Esophagus muscularis mucosa (tissue), 4 donors: ENCODE results near the gene TEAD3. TPM values are rescaled to one million over a fixed set of nuclear protein-coding genes. Genes with fewer than 3 reads are reported as not detected.

Source experiments
- DNase-seq: peaks from one replicate; pipeline ENCODE4 v3.0.0-alpha.2; 2017; ENCODE audit errors: extremely low spot score
- H3K27ac ChIP-seq, 4 donors: fragments of 200-600 bp; sonication (generic); replicated peaks in 1 of 4; 1 replicate in 3 of 4; 2 replicates in 1 of 4; pipeline ENCODE4 v1.5.1; 2016 to 2019; ENCODE audit warnings: mild to moderate bottlenecking in 1 of 4
- H3K27me3 ChIP-seq, 4 donors: fragments of 200-600 bp; sonication (generic); one replicate each; pipeline versions ENCODE4 v1.5.1 to v1.6.0; 2016 to 2019
- H3K36me3 ChIP-seq, 4 donors: fragments of 200-600 bp; sonication (generic); one replicate each; pipeline ENCODE4 v1.5.1; 2016 to 2019
- H3K4me1 ChIP-seq, 4 donors: fragments of 200-600 bp; sonication (generic); one replicate each; pipeline ENCODE4 v1.5.1; 2016 to 2019
- H3K4me3 ChIP-seq, 4 donors: fragments of 200-600 bp; sonication (generic); 1 replicate in 2 of 4; 2 replicates in 2 of 4; pipeline ENCODE4 v1.5.1; 2016 to 2019; ENCODE audit warnings: mild to moderate bottlenecking in 4 of 4, moderate library complexity in 1 of 4
- H3K9me3 ChIP-seq, 4 donors: fragments of 200-600 bp; sonication (generic); 1 replicate in 3 of 4; 2 replicates in 1 of 4; pipeline ENCODE4 v1.5.1; 2016 to 2019
- EP300 ChIP-seq: sonication (generic); formaldehyde crosslinking; IDR thresholded peaks from one replicate; pipeline ENCODE4 v1.6.1; 2017; ENCODE audit warnings: antibody characterized with exemption
- POLR2A ChIP-seq: fragments of 450-650 bp; IDR thresholded peaks from one replicate; pipeline ENCODE4 v1.6.1; 2017; ENCODE audit warnings: antibody characterized with exemption, moderate library complexity, mild to moderate bottlenecking, low read depth
- POLR2AphosphoS5 ChIP-seq, 2 donors: sonication (generic); formaldehyde crosslinking; IDR thresholded peaks; one replicate each; pipeline ENCODE4 v1.6.1; 2017; ENCODE audit warnings: antibody characterized with exemption in 2 of 2
- WGBS: methylation state at CpG from one replicate; pipeline ENCODE4 v1.1.5; 2018; 5-methylcytosine and 5-hydroxymethylcytosine counted together
- intact Hi-C: fragments of 100-400 bp; cut with DNase I; formaldehyde crosslinking; loops from one replicate; pipeline ENCODE4 v1.15.1; 2023
- total RNA-seq, 4 donors: library from RNA; depleted of rRNA; stranded (reverse); fragments of >200 nt; gene quantifications; one replicate each; pipeline versions ENCODE4 v1.1.0 to v1.2.1, GENCODE V29; 2016
- TF ChIP-seq, protein P1 (sequence below), 3 experiments: fragments of 200-600 bp in 2 of 3; fragments of 450-650 bp in 1 of 3; sonication (generic) in 2 of 3; IDR thresholded peaks; one replicate each; pipeline ENCODE4 v1.5.1; 2017 to 2019; ENCODE audit warnings: antibody characterized with exemption in 3 of 3, mild to moderate bottlenecking in 2 of 3, moderate library complexity in 1 of 3

TEAD3 gene
- total RNA-seq, 4 donors from 2014 or later = 71.4 to 123 (median 78.5) TPM

DNA sequence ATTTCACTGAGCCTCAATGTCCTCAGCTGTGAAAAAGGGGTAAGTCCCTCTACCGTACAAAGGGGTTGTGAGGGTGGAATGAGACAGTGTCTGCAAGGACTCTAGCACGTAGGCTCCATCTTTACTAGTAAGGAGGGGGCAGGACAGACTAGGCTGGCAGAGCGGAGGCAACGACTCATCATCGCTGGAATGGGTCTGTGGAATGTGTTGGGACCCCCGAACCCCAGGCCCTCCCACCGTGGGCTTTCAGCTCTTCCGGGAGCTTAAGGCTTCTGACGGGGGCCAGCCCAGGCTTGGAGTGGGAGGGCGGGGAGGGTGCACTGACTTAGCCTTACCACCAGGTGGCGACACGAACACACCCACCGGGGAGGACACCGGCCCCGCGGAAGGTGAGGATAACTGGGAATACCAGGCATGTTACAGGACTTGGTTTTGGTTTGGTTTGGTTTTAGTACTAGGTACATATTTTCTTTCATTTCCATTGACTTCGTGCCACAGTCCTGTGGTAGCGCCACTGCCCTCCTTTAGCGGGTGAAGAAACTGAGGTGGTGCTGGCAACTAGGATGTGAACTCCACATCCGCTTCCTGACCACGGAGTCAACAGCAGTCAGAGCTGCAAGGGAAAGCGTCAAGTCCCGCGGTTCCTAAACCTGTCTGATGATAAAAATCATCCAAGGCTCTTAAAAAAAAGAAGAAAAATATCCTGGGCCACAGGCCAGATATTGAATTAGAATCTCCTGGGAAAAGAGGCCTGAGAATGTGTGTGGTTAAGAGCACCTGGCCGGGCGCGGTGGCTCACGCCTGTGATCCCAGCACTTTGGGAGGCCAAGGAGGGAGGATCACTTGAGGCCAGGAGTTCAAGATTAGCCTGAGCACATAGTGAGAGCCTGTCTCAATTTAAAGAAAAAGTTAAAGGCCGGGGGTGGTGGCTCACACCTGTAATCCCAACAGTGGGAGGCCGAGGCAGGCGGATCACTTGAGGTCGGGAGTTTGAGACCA lies 26.1 kb upstream of the TEAD3 start:
- H3K27ac ChIP-seq = no peak overlapping the region
- H3K4me1 ChIP-seq = peaks cover 0 to 10% (median 6%) of the 10 kb centered on the region in 4 donors
- peak overlapping the region; percentile 5 to 38 (median 26) for H3K4me3 ChIP-seq
- TF ChIP-seq EP300 = no peak
- peak in 1 of 2 donors; percentile 54 for TF ChIP-seq POLR2AphosphoS5 (IDR thresholded peaks at IDR 0.05)
- TF ChIP-seq POLR2A = no peak
- TF ChIP-seq, protein P1, sequence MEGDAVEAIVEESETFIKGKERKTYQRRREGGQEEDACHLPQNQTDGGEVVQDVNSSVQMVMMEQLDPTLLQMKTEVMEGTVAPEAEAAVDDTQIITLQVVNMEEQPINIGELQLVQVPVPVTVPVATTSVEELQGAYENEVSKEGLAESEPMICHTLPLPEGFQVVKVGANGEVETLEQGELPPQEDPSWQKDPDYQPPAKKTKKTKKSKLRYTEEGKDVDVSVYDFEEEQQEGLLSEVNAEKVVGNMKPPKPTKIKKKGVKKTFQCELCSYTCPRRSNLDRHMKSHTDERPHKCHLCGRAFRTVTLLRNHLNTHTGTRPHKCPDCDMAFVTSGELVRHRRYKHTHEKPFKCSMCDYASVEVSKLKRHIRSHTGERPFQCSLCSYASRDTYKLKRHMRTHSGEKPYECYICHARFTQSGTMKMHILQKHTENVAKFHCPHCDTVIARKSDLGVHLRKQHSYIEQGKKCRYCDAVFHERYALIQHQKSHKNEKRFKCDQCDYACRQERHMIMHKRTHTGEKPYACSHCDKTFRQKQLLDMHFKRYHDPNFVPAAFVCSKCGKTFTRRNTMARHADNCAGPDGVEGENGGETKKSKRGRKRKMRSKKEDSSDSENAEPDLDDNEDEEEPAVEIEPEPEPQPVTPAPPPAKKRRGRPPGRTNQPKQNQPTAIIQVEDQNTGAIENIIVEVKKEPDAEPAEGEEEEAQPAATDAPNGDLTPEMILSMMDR (IDR thresholded peaks at IDR 0.05) = peak in 2 of 3 experiments; percentile 98
- intact Hi-C loops = loop anchor here (1.0 to 10.0 kb wide), 4 partner anchors 39 to 214 kb away; partner anchors contain the start of gene ARMC12
- no peaks in the 10 kb centered on the region for H3K36me3 ChIP-seq
- H3K9me3 ChIP-seq = no peaks in the 10 kb centered on the region
- no peaks in the 10 kb centered on the region for H3K27me3 ChIP-seq
- WGBS = 43% methylated on average over 23 of the region's 32 CpGs
- peak; percentile 96 for DNase-seq

DNA sequence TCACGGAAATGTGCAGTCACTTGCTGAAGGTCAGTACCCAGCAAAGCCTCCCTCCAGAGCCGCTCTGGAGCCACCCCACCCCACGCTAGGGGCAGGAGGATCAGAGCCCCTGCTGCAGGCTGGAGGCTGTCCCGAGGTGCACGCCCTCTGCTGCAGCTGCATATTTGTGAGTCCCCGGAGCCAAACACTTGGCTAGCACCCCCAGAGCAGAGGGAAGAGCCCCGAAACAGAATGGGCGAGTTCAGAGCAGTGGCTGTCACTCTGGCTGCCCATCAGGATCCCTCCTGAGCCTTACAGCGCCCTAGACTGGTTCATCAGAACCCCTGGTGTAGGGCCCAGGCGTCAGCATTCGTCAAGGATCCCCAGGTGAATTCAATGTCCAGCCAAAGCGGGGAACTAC lies 25.3 kb upstream of the TEAD3 start:
- WGBS = 82% methylated on average over 7 of the region's 12 CpGs
- intact Hi-C loops = loop anchor here (1.0 to 10.0 kb wide), 4 partner anchors 40 to 215 kb away; partner anchors contain the start of gene ARMC12

GRCh38 chr6:35521235-35521634 lies 24.4 kb upstream of the TEAD3 start:
- Histone ChIP-seq H3K4me1 (peaks cover 0 to 10% (median 6%) of the 10 kb centered on the region in 4 donors), H3K4me3 (no peak overlapping the region), H3K27me3 (no peaks in the 10 kb centered on the region), H3K36me3 (no peaks in the 10 kb centered on the region), H3K9me3 (no peaks in the 10 kb centered on the region), H3K27ac (no peak overlapping the region)
- intact Hi-C loops = loop anchor here (5.0 to 10.0 kb wide), 3 partner anchors 41 to 94 kb away; no protein-coding TSS in a partner anchor
- TF ChIP-seq POLR2A = no peak
- no peak for TF ChIP-seq EP300
- no peak for TF ChIP-seq POLR2AphosphoS5 (IDR thresholded peaks at IDR 0.05)
- TF ChIP-seq, protein P1 (IDR thresholded peaks at IDR 0.05) = no peak
- 84% methylated on average over 4 of the region's 4 CpGs for WGBS
- DNase-seq = no peak

More for the DNA sequence above, 25.3 kb upstream of the TEAD3 start:
- TF ChIP-seq EP300 (no peak), POLR2A (no peak), POLR2AphosphoS5 (IDR thresholded peaks at IDR 0.05) (no peak)
- TF ChIP-seq, protein P1 (IDR thresholded peaks at IDR 0.05) = no peak
- no peaks in the 10 kb centered on the region for H3K36me3 ChIP-seq
- H3K27me3 ChIP-seq = no peaks in the 10 kb centered on the region
- no peak overlapping the region for H3K4me3 ChIP-seq
- H3K9me3 ChIP-seq = no peaks in the 10 kb centered on the region
- no peak overlapping the region for H3K27ac ChIP-seq
- no peak for DNase-seq
- peaks cover 0 to 10% (median 6%) of the 10 kb centered on the region in 4 donors for H3K4me1 ChIP-seq

GRCh38 chr6:35519313-35520015 lies 22.6 kb upstream of the TEAD3 start:
- DNase-seq = no peak
- Histone ChIP-seq H3K9me3 (no peaks in the 10 kb centered on the region), H3K4me3 (no peak overlapping the region), H3K27me3 (no peaks in the 10 kb centered on the region), H3K4me1 (peaks cover 0 to 10% (median 6%) of the 10 kb centered on the region in 4 donors), H3K36me3 (no peaks in the 10 kb centered on the region), H3K27ac (no peak overlapping the region)
- TF ChIP-seq, protein P1 (IDR thresholded peaks at IDR 0.05) = no peak
- no peak for TF ChIP-seq POLR2AphosphoS5 (IDR thresholded peaks at IDR 0.05)
- no peak for TF ChIP-seq EP300
- TF ChIP-seq POLR2A = no peak
- intact Hi-C loops = loop anchor here (5.0 to 10.0 kb wide), 3 partner anchors 43 to 95 kb away; no protein-coding TSS in a partner anchor
- WGBS = 91% methylated on average over 9 of the region's 9 CpGs
